Measurements from ENCODE around the gene C17orf107. TPM values are rescaled to one million over a fixed set of nuclear protein-coding genes. Genes with fewer than 3 reads are reported as not detected.

The C17orf107 gene
- total RNA-seq, 1 donor: 3.5 TPM

- H3K4me3 ChIP-seq (ENCODE audit: low read depth, low read length): no peak overlapping the region
- TF ChIP-seq CTCF (IDR thresholded peaks at IDR 0.05; ENCODE audit: insufficient read depth, low read depth, low read length): no peak
- DNase-seq (ENCODE audit: low read depth): no peak
These were observed 29.5 kb downstream of the C17orf107 start for GRCh38 chr17:4928881-4929280.

DNA sequence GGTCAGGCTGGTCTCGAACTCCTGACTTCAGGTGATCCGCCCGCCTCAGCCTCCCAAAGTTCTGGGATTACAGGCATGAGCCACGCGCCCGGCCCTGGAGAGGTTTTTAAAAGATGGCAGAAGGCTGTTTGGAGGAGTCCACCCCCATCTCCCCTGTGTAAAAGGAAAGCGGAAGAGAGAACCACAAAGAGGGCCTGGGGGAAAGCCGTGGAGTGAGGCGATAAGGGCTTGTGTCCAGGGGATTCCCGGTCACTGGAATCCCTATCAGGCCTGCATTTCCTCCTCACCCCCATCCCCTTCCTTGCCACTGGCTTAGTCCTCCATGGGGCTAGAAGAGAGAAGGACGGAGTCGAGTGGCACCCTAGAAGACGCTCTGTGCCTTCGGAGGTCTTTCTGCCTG, 32.6 kb downstream of the C17orf107 start, which contains the start of gene GP1BA:
TSS of gene GP1BA (plus strand) at position 315 of the 400 bp plus-strand sequence. CDS start 328 bp downstream, outside the sequence.
- DNase-seq (ENCODE audit: low read depth): no peak
- TF ChIP-seq CTCF (IDR thresholded peaks at IDR 0.05; ENCODE audit: insufficient read depth, low read depth, low read length): no peak
- no peak within 1 kb of the TSS for H3K4me3 ChIP-seq (ENCODE audit: low read depth, low read length)

GRCh38 chr17:4932756-4933155, 33.4 kb downstream of the C17orf107 start:
- no peak overlapping the region for H3K4me3 ChIP-seq (ENCODE audit: low read depth, low read length)
- DNase-seq (ENCODE audit: low read depth): no peak
- TF ChIP-seq CTCF (IDR thresholded peaks at IDR 0.05; ENCODE audit: insufficient read depth, low read depth, low read length): no peak

DNA sequence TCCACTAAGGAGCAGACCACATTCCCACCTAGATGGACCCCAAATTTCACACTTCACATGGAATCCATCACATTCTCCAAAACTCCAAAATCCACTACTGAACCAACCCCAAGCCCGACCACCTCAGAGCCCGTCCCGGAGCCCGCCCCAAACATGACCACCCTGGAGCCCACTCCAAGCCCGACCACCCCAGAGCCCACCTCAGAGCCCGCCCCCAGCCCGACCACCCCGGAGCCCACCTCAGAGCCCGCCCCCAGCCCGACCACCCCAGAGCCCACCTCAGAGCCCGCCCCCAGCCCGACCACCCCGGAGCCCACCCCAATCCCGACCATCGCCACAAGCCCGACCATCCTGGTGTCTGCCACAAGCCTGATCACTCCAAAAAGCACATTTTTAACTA, 34.3 kb downstream of the C17orf107 start:
- no peak overlapping the region for H3K4me3 ChIP-seq (ENCODE audit: low read depth, low read length)
- DNase-seq (ENCODE audit: low read depth): no peak

DNA sequence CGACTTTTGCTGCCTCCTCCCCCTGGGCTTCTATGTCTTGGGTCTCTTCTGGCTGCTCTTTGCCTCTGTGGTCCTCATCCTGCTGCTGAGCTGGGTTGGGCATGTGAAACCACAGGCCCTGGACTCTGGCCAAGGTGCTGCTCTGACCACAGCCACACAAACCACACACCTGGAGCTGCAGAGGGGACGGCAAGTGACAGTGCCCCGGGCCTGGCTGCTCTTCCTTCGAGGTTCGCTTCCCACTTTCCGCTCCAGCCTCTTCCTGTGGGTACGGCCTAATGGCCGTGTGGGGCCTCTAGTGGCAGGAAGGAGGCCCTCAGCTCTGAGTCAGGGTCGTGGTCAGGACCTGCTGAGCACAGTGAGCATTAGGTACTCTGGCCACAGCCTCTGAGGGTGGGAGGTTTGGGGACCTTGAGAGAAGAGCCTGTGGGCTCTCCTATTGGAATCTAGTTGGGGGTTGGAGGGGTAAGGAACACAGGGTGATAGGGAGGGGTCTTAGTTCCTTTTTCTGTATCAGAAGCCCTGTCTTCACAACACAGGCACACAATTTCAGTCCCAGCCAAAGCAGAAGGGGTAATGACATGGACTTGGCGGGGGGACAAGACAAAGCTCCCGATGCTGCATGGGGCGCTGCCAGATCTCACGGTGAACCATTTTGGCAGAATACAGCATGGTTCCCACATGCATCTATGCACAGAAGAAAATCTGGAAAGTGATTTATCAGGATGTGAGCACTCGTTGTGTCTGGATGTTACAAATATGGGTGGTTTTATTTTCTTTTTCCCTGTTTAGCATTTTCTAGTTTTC, 35.0 kb downstream of the C17orf107 start:
- peak; percentile 52 for TF ChIP-seq CTCF (IDR thresholded peaks at IDR 0.05; ENCODE audit: insufficient read depth, low read depth, low read length)
- no peak overlapping the region for H3K4me3 ChIP-seq (ENCODE audit: low read depth, low read length)
- peak; percentile 42 for DNase-seq (ENCODE audit: low read depth)

More for the DNA sequence above, 34.3 kb downstream of the C17orf107 start:
- no peak for TF ChIP-seq CTCF (IDR thresholded peaks at IDR 0.05; ENCODE audit: insufficient read depth, low read depth, low read length)

DNA sequence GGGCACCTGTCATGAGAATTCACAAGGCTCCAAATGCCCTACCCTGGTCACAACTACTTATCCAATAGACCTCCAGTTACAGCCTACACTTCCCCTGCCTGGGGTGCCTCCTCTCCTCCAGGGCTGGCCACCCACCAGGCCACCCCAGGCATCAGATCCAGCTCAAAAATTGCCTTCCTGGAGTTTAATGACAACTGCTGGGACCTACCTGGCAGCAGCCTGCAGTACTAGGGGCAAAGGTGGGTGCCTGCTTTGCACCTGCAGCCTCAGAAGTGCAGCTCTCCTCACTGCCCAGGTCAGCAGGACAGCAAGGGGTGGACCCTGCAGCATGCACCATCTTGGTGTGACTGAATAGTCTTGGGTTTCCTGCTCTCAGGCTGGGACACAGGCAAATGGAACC, 36.3 kb downstream of the C17orf107 start:
- H3K4me3 ChIP-seq (ENCODE audit: low read depth, low read length): no peak overlapping the region
- DNase-seq (ENCODE audit: low read depth): no peak
- no peak for TF ChIP-seq CTCF (IDR thresholded peaks at IDR 0.05; ENCODE audit: insufficient read depth, low read depth, low read length)
